Stimulated activated naive CD4-positive, alpha-beta T cell (primary cell): Measurements from ENCODE around the gene C1QTNF9B.
"Not testable (repeated sequence)": the region's sequence is repeated elsewhere in the genome, so short reads cannot be mapped to it uniquely, and the experiment has no call there.

Experiments used
- DNase-seq, 6 experiments: peaks; one replicate each; lab custom pipeline; 2025; lab: John Stamatoyannopoulos, UW

Gene C1QTNF9B

GRCh38 chr13:23897452-23897919 is at the start of gene C1QTNF9B:
C1QTNF9B (minus strand) TSS chr13:23897502.
- not testable (repeated sequence) for DNase-seq

DNA sequence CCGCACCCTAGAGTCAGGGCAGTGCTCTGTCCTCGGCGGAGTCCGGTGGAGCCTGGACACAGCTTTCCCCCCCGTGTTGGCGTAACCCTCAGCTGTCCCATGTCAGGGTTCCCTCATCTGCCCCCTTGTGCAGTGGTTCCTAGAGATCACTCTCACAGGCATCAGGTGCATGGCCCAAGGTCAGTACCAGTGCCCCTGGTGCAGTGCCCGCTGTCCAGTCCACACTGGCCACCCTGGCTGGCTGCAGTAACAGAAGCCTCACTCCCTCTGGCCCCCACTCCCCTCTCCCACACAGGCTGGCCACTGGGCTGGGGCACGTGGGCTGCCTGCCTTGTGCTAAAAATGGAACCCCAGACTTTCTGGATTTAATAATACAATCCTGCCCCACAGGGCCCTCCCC is 49.6 kb upstream of the C1QTNF9B start:
- no peak for DNase-seq

DNA sequence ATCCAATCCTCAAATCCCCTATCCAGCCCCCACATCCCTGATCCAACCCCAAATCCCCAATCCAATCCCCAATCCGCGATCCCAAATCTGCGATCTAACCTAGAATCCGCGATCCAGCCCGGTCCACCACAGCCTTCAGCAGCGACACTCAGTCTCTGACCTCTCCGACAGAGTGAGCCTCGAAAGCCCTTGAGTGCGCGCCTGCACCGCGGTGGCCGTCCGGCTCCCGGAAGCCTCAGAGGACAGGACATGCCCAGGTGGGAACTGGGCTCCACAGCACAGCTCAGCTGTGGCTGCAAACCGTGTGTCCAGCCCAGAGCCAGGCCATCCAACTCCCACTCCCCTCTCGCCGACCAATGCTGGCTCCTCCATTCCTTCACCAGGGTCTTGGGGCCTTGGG is 48.8 kb upstream of the C1QTNF9B start:
- no peak for DNase-seq

DNA sequence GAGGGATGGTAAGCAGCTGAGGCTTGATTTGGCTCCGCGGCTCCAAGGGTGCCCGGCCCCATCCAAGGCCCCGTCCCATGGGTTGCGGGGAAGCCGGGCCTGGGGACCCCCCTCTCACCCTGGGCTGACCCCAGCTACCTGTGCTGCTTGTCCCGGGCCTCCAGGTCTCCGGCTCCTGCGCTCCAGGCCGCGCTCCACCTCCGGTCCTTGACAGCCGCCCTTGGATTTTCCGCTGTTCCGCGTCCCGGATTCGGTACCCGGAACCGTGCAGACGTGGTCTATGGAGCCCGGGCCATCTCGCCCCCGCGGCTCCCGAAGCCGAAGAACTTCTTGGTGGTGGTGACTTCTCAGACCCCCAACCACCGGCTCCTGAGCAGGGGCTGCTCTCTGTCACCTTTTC is 48.3 kb upstream of the C1QTNF9B start:
- DNase-seq = no peak

- no peak for DNase-seq
Measured at GRCh38 chr13:23941211-23941610, 43.9 kb upstream of the C1QTNF9B start.

- DNase-seq = not testable (repeated sequence)
Measured at GRCh38 chr13:23939666-23940065, 42.4 kb upstream of the C1QTNF9B start.

- no peak for DNase-seq
Measured at GRCh38 chr13:23934520-23934919, 37.2 kb upstream of the C1QTNF9B start.

DNA sequence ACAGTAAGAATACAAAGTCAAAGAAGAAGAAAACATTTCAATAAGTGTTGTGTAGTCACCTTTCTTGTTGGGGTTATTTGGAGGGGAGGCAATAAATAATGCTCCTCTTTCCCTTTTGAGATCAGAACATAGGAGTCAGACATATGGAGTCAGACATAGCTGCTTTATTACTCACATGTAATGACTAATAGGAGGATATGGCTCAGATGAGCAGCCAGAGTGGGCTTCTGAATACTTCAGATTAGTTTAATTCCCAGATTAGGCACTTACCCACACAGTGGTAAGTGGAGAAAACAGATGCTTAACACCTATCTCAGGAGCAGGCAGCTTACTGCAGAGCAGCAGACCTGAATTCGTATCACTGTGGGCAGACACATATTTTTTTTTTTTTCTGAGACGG is 31.7 kb upstream of the C1QTNF9B start:
- DNase-seq = no peak

DNA sequence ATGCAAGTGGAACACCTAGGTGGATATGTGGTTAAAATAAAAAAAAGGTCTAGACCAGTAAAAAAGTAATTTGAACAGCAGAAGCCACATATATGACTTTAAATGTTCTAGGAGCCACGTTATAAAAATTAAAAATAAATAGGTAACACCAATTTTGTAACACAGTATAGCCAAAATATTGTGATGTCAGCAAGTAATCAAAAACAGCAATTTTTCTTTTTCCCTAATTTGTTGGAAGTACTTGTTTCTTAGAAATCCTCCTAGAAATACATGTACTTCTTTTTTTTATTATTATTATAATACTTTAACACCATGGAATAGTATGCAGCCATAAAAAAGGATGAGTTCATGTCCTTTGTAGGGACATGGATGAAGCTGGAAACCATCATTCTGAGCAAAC is 25.7 kb upstream of the C1QTNF9B start:
- DNase-seq = no peak

GRCh38 chr13:23922005-23922932 is 25.0 kb upstream of the C1QTNF9B start:
- DNase-seq = no peak

DNA sequence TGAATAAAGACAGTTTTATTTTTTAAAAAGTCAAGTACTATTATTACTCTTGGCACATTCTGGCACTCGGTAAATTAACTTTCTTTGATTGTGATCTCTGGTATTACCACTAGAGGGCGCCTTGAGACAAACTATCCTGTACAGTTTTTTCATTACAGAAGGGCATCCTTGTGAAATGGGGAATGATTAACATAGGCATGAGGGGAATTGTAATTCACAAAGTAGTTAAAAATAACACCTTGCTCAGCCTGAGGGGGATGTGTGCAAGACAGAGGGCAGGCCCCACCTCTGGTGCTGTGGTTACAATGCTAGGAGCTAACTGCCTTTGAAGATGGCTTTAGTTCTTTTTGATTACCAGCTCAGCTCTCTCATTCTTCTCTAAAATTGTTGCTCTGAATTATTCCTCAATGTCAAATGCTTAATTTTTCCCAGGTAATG is 24.2 kb upstream of the C1QTNF9B start:
- DNase-seq = peak in 1 of 6 experiments; percentile 21

GRCh38 chr13:23919006-23919405 is 21.7 kb upstream of the C1QTNF9B start:
- DNase-seq = no peak

GRCh38 chr13:23918208-23918607 is 20.9 kb upstream of the C1QTNF9B start:
- DNase-seq = no peak

- no peak for DNase-seq
Measured at GRCh38 chr13:23915308-23915707, 18.0 kb upstream of the C1QTNF9B start.

GRCh38 chr13:23912469-23912868 is 15.2 kb upstream of the C1QTNF9B start:
- no peak for DNase-seq

DNA sequence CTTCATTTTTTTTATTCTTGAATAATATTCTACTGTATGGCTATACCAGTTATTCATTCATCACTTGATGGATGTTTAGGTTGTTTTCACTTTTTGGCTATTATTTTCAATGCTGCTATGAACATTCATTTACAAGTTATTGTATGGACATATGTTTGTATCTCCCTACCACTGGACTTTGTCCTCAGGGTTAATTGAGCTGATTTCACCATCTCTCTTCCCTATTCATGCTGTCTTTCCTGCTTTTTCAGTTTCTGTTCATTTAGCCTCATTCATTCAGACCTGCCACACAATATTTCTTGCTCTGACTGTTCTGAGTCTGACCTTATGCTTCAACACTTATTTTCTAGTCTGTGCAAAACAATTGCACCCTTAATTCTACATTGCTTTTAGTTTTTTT is 12.3 kb upstream of the C1QTNF9B start:
- no peak for DNase-seq

- no peak for DNase-seq
Measured at GRCh38 chr13:23905766-23906165, 8.5 kb upstream of the C1QTNF9B start.

DNA sequence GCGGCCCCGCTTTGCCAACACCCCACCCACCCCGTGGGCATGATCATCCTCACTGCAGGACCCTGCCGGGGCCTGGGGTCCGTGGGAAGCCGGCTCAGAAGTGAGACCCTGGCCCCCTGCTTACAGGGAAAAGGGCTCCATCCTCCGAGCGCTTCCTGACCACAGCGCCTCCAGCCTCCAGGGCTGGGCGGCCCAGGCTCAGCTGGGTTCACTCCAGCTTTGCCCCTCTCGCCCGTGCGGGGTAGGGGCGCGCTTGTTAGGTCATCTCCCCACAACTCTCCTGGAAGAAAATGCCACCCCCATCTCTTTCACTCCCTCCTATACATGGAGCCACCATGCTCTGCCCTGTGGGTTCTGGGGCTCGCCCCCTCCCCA is 6.6 kb upstream of the C1QTNF9B start:
- no peak for DNase-seq

- DNase-seq = peak in 1 of 6 experiments; percentile 5
Measured at GRCh38 chr13:23902975-23903905, 5.9 kb upstream of the C1QTNF9B start.

GRCh38 chr13:23901365-23901764 is 4.1 kb upstream of the C1QTNF9B start:
- no peak for DNase-seq

GRCh38 chr13:23899555-23899954 is 2.3 kb upstream of the C1QTNF9B start:
- DNase-seq = peak in 4 of 6 experiments; percentile 4 to 33 (median 18)

DNA sequence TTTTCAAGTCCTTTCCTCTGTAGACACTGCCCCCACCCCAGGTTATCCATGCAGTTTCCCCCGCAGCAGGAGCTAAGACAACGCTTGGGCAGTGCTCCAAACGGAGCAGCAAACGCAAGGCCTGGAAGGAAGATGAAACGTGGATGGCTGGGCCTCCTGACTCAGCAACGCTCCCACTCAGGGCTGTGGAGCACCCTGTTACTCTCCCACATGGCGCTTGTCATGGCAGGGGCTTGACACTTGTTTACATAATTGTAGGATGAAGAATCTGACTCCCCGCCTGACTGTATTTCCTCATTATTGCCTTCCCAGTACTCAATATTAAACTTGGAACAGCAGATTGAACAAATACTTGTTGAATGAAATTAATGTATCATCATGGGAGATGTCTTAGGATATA is 799 bp upstream of the C1QTNF9B start:
- DNase-seq = no peak

DNA sequence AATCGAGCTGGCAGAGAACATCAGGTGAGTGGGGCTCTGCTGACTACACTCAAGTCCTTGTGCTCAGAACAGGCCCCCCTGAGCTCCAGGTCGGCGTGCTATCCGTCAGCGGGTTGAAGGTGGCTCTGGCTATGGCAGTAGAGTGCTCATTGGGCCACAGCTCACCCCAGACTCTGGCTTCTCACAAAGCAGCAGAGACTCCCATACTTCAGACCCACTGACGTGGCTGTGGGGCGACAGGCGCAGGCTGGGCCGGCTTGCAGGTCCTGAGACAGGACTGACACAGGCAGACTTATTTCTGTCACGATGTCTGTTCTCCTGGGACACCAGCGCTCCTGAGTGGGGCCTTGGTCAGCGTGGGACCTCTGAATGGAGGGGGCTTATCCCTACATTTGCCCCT is 2.6 kb downstream of the C1QTNF9B start:
- DNase-seq = not testable (repeated sequence)
